Measurements from ENCODE around the gene MED14.
"Not testable (repeated sequence)": the region's sequence is repeated elsewhere in the genome, so short reads cannot be mapped to it uniquely, and the experiment has no call there.

Gene MED14

GRCh38 chrX:40735325-40736169 is at the start of gene MED14:
TSS of gene MED14 (minus strand) at chrX:40735542. CDS start at chrX:40735412, 130 bp downstream.
- peak; percentile 82 for DNase-seq (ENCODE audit: low spot score)

- no peak for DNase-seq (ENCODE audit: low spot score)
These were observed 49.3 kb upstream of the MED14 start for GRCh38 chrX:40784516-40785151.

- DNase-seq (ENCODE audit: low spot score) = not testable (repeated sequence)
These were observed 47.4 kb upstream of the MED14 start for GRCh38 chrX:40782644-40783259.

- DNase-seq (ENCODE audit: low spot score) = no peak
These were observed 45.6 kb upstream of the MED14 start for GRCh38 chrX:40780951-40781350.

- DNase-seq (ENCODE audit: low spot score) = no peak
These were observed 44.7 kb upstream of the MED14 start for GRCh38 chrX:40780082-40780481.

GRCh38 chrX:40778861-40779575 is 43.7 kb upstream of the MED14 start:
- DNase-seq (ENCODE audit: low spot score) = no peak

- no peak for DNase-seq (ENCODE audit: low spot score)
These were observed 38.5 kb upstream of the MED14 start for GRCh38 chrX:40773809-40774208.

GRCh38 chrX:40773188-40773587 is 37.8 kb upstream of the MED14 start:
- no peak for DNase-seq (ENCODE audit: low spot score)

GRCh38 chrX:40772290-40772689 is 36.9 kb upstream of the MED14 start:
- no peak for DNase-seq (ENCODE audit: low spot score)

GRCh38 chrX:40761762-40762161 is 26.4 kb upstream of the MED14 start:
- no peak for DNase-seq (ENCODE audit: low spot score)

- no peak for DNase-seq (ENCODE audit: low spot score)
These were observed 24.0 kb upstream of the MED14 start for GRCh38 chrX:40759374-40759773.

GRCh38 chrX:40757058-40757457 is 21.7 kb upstream of the MED14 start:
- no peak for DNase-seq (ENCODE audit: low spot score)

GRCh38 chrX:40755291-40756249 is 20.2 kb upstream of the MED14 start:
- DNase-seq (ENCODE audit: low spot score) = peak; percentile 27

- peak; percentile 12 for DNase-seq (ENCODE audit: low spot score)
These were observed 14.5 kb upstream of the MED14 start for GRCh38 chrX:40749681-40750494.

GRCh38 chrX:40748977-40749376 is 13.6 kb upstream of the MED14 start:
- DNase-seq (ENCODE audit: low spot score) = peak; percentile 11

GRCh38 chrX:40746521-40746920 is 11.2 kb upstream of the MED14 start:
- DNase-seq (ENCODE audit: low spot score) = no peak

GRCh38 chrX:40736170-40736505 is 796 bp upstream of the MED14 start:
- no peak for DNase-seq (ENCODE audit: low spot score)

- DNase-seq (ENCODE audit: low spot score) = peak; percentile 18
These were observed 394 bp downstream of the MED14 start for GRCh38 chrX:40734971-40735324.

- no peak for DNase-seq (ENCODE audit: low spot score)
These were observed 1.6 kb downstream of the MED14 start for GRCh38 chrX:40733706-40734105.

GRCh38 chrX:40732499-40732898 is 2.8 kb downstream of the MED14 start:
- not testable (repeated sequence) for DNase-seq (ENCODE audit: low spot score)

All from pons (tissue), 1 donor.